ENCODE measurements around the gene GOLGA3.
A peak's percentile ranks its signal among the peaks of the same experiment; 100 is the strongest.

The GOLGA3 gene

DNA sequence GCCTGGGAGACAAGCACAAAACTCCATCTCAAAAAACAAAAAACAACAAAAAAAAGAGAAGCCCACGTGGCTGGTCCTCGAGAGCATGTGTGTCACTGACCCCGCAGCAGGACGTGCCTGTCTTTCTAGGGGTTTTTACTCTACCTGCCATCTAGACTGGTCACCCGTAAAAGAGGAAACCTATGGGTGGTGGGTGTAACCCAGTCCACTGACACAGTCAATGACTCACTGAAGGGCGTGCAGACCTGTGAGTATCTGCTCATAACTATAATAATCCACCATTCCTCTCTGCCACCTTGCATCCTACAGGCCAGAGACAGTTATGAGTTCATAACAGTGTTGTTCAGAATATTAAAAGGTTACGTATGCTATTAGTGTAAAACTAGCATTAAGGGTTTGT lies 4.6 kb downstream of the GOLGA3 start:
- Histone ChIP-seq H3K36me3 (ENCODE audit: insufficient read depth, low read length) (peaks cover 3% of the 10 kb centered on the region; the same call in 1 of the 2 replicates), H3F3A (ENCODE audit: low read depth) (no peaks in the 10 kb centered on the region), H2AFZ (ENCODE audit: low read length) (no peak overlapping the region), H3K4me2 (ENCODE audit: low read depth, low read length, poor library complexity, severe bottlenecking) (no peak overlapping the region), H3K27me3 (ENCODE audit: insufficient read depth, low read length, poor library complexity, severe bottlenecking) (no peaks in the 10 kb centered on the region), H3K4me1 (ENCODE audit: insufficient read depth, low read length, poor library complexity, severe bottlenecking) (peaks cover 45% of the 10 kb centered on the region), H3K4me3 (ENCODE audit: low read length, poor library complexity, severe bottlenecking) (no peak overlapping the region), H3K79me2 (ENCODE audit: insufficient read depth, low read length) (peaks cover 40% of the 10 kb centered on the region), H3K9me3 (ENCODE audit: insufficient read depth, low read depth, low read length) (no peaks in the 10 kb centered on the region), H4K20me1 (ENCODE audit: insufficient read depth, low read length, poor library complexity, severe bottlenecking) (peaks cover 23% of the 10 kb centered on the region), H3K9me2 (replicated peaks; ENCODE audit: low read depth, low read length) (no peaks in the 10 kb centered on the region), H3K9ac (ENCODE audit: low read depth, low read length, poor library complexity, severe bottlenecking) (no peak overlapping the region)
- TF ChIP-seq, protein P1, sequence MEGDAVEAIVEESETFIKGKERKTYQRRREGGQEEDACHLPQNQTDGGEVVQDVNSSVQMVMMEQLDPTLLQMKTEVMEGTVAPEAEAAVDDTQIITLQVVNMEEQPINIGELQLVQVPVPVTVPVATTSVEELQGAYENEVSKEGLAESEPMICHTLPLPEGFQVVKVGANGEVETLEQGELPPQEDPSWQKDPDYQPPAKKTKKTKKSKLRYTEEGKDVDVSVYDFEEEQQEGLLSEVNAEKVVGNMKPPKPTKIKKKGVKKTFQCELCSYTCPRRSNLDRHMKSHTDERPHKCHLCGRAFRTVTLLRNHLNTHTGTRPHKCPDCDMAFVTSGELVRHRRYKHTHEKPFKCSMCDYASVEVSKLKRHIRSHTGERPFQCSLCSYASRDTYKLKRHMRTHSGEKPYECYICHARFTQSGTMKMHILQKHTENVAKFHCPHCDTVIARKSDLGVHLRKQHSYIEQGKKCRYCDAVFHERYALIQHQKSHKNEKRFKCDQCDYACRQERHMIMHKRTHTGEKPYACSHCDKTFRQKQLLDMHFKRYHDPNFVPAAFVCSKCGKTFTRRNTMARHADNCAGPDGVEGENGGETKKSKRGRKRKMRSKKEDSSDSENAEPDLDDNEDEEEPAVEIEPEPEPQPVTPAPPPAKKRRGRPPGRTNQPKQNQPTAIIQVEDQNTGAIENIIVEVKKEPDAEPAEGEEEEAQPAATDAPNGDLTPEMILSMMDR (conservative IDR thresholded peaks at IDR 0.05; ENCODE audit: low read length), result no peak
- no peak for TF ChIP-seq EZH2phosphoT487 (IDR thresholded peaks at IDR 0.05; ENCODE audit: borderline replicate concordance)

DNA sequence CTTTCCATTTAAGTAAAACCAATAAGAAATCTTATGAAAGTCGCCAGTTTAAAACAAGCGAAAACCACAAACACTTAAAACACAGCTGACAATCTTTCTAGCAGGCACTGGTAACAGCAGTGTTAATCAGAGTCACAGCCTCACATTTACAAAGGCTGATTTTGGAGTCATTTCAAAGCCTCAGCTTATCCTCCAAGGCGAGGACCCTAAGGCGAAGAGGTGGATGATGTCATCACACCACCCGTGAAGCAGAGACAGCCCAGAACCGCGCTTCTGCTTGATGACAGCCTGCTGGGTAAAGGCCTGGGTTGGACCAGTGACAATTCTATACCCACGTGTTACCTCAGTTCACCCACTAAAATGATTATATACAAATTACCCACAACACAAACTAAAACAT lies 10.1 kb downstream of the GOLGA3 start:
- peak overlapping the region; percentile 20 for H3K4me2 ChIP-seq (ENCODE audit: low read depth, low read length, poor library complexity, severe bottlenecking)
- H3K9me2 ChIP-seq (replicated peaks; ENCODE audit: low read depth, low read length), result no peaks in the 10 kb centered on the region
- TF ChIP-seq, protein P1 (conservative IDR thresholded peaks at IDR 0.05; ENCODE audit: low read length), result no peak
- no peak for TF ChIP-seq EZH2phosphoT487 (IDR thresholded peaks at IDR 0.05; ENCODE audit: borderline replicate concordance)
- H3F3A ChIP-seq (ENCODE audit: low read depth), result no peaks in the 10 kb centered on the region
- H3K36me3 ChIP-seq (ENCODE audit: insufficient read depth, low read length), result peaks cover 17% of the 10 kb centered on the region; the same call in 1 of the 2 replicates
- no peaks in the 10 kb centered on the region for H3K9me3 ChIP-seq (ENCODE audit: insufficient read depth, low read depth, low read length)
- no peaks in the 10 kb centered on the region for H3K79me2 ChIP-seq (ENCODE audit: insufficient read depth, low read length)
- no peaks in the 10 kb centered on the region for H3K27me3 ChIP-seq (ENCODE audit: insufficient read depth, low read length, poor library complexity, severe bottlenecking)
- H4K20me1 ChIP-seq (ENCODE audit: insufficient read depth, low read length, poor library complexity, severe bottlenecking), result no peaks in the 10 kb centered on the region
- H2AFZ ChIP-seq (ENCODE audit: low read length), result no peak overlapping the region
- no peak overlapping the region for H3K9ac ChIP-seq (ENCODE audit: low read depth, low read length, poor library complexity, severe bottlenecking)
- H3K4me1 ChIP-seq (ENCODE audit: insufficient read depth, low read length, poor library complexity, severe bottlenecking), result peaks cover 12% of the 10 kb centered on the region
- no peak overlapping the region for H3K4me3 ChIP-seq (ENCODE audit: low read length, poor library complexity, severe bottlenecking)

DNA sequence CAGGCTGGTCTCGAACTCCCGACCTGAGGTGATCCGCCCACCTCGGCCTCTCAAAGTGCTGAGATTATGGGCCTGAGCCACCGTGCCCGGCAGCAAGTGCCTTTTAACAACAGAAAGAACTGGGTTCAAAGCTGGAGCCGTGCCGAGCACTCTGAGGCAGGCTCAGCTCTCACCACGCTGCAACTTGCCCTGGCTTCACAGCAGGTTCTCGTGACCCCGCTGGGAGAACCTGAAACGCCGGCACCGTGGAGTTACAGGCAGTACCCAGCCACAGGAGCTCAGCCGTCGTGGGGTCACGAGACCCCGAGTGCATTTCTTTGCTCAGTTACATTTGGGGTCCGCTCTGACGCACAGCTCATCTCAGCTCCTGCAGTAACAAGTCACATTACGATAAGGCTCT lies 14.4 kb downstream of the GOLGA3 start:
- no peak overlapping the region for H3K9ac ChIP-seq (ENCODE audit: low read depth, low read length, poor library complexity, severe bottlenecking)
- no peak overlapping the region for H2AFZ ChIP-seq (ENCODE audit: low read length)
- no peaks in the 10 kb centered on the region; the same call in 1 of the 2 replicates for H3K9me3 ChIP-seq (ENCODE audit: insufficient read depth, low read depth, low read length)
- no peaks in the 10 kb centered on the region for H3K9me2 ChIP-seq (replicated peaks; ENCODE audit: low read depth, low read length)
- H3K27me3 ChIP-seq (ENCODE audit: insufficient read depth, low read length, poor library complexity, severe bottlenecking), result no peaks in the 10 kb centered on the region
- H3K36me3 ChIP-seq (ENCODE audit: insufficient read depth, low read length), result peaks cover 14% of the 10 kb centered on the region; the same call in 1 of the 2 replicates
- H3K79me2 ChIP-seq (ENCODE audit: insufficient read depth, low read length), result no peaks in the 10 kb centered on the region
- H3F3A ChIP-seq (ENCODE audit: low read depth), result peaks cover 10% of the 10 kb centered on the region
- H3K4me1 ChIP-seq (ENCODE audit: insufficient read depth, low read length, poor library complexity, severe bottlenecking), result peaks cover 15% of the 10 kb centered on the region
- H3K4me2 ChIP-seq (ENCODE audit: low read depth, low read length, poor library complexity, severe bottlenecking), result no peak overlapping the region
- TF ChIP-seq, protein P1 (conservative IDR thresholded peaks at IDR 0.05; ENCODE audit: low read length), result no peak
- no peak for TF ChIP-seq EZH2phosphoT487 (IDR thresholded peaks at IDR 0.05; ENCODE audit: borderline replicate concordance)
- H4K20me1 ChIP-seq (ENCODE audit: insufficient read depth, low read length, poor library complexity, severe bottlenecking), result no peaks in the 10 kb centered on the region
- no peak overlapping the region for H3K4me3 ChIP-seq (ENCODE audit: low read length, poor library complexity, severe bottlenecking)

Data from Loucy (cell line).